Non-pigmented ciliary epithelial cell (primary cell): ENCODE results near the gene CPSF4L.

ENCODE experiments used
- DNase-seq: peaks from one replicate; pipeline ENCODE4 v3.0.0-alpha.2; 2010; ENCODE audit warnings: low read depth

CPSF4L gene

DNA sequence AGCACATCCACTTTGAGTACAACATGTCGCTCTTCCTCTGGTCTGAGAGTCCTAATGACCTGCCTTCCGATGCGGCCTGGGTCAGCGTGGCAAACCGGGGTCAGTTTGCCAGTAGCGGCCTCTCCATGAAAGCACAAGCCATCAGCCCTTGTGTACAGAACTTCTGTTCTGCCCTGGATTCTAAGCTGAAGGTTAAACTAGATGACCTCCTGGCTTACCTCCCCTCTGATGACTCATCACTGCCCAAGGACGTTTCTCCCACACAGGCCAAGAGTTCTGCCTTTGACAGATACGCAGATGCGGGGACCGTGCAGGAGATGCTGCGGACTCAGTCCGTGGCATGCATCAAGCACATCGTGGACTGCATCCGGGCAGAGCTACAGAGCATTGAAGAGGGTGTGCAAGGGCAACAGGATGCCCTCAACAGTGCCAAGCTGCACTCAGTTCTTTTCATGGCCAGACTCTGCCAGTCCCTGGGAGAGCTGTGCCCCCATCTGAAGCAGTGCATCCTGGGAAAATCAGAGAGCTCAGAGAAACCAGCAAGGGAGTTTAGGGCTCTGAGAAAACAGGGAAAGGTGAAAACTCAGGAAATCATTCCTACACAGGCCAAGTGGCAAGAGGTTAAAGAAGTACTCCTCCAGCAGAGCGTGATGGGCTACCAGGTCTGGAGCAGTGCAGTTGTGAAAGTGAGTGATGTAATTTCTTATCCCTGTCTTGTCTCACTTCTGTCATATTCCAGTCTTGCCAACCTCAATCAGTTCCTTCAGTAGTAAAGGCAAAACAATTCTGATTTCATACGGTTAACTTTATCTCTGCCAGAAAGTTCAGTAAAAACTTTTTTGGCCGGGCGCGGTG is 60.2 kb downstream of the CPSF4L start:
- DNase-seq: no peak

DNA sequence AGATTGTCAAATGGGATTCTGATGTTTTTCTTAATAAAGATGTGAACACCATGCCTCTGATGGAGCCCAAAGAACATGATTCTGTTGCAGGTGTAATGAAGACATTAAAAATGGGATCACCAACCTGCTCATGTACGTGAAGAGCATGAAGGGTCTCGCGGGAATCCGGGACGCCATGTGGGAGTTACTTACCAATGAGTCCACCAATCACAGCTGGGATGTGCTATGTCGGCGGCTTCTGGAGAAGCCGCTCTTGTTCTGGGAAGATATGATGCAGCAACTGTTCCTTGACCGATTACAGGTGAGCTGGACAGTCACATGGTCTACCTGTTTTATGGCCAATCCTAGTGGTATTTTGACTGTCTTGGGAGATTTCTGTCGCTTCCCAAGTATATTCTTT is 61.2 kb downstream of the CPSF4L start:
- DNase-seq: no peak

DNA sequence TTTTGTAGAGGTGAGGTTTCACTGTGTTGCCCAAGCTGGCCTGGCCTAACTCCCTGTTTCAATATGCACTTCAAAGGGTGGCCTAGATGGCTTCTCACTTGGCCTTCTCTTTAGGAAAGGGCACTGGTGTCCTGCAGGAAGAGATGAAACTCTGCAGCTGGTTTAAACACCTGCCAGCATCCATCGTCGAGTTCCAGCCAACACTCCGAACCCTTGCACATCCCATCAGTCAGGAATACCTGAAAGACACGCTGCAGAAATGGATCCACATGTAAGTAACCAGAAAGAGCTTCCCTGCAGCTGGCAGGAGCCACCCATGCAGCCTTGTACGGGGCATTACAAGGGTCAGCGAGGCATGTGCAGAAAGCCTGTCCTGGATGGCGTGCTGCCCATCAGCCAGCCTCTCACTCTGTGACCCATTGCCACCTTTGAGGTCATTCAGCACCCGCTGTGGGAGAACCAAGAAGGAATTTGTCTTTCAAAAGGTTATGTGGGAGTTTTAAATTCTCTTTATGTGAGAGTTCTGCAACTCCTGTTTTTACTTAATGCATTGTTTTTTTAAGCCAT is 61.8 kb downstream of the CPSF4L start:
- no peak for DNase-seq

DNA sequence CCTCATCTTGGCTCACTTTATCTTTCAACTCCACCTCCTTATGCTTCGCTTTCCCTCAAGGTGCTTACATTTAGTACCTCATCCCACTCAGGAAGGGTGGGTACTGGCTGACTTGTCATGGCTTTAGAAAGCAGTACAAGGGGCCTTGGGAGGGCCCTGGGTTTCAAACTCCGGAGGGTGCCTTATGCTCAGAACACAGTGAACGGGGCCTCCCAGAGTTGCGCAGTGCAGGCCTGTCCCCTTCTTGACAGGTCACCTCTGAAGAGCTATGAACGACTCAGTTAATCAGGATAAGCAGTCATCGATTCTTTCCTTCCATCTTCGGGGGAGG is 62.8 kb downstream of the CPSF4L start:
- no peak for DNase-seq
